Stimulated activated CD8-positive, alpha-beta memory T cell treated with anti-CD3 and anti-CD28 coated beads, Interleukin-7, amount 100 ng/mL, for 24 hours (primary cell): ENCODE results near the gene GSTO1.
"Not testable (repeated sequence)": the region's sequence is repeated elsewhere in the genome, so short reads cannot be mapped to it uniquely, and the experiment has no call there.

Source experiments
- DNase-seq: peaks from one replicate; pipeline ENCODE4 v3.0.0-alpha.2; 2020; ENCODE audit warnings: low read depth

Gene GSTO1

GRCh38 chr10:104254493-104255310 is at the start of gene GSTO1:
Gene GSTO1 (plus strand): TSS chr10:104254892. CDS start chr10:104254929, 37 bp downstream.
- no peak for DNase-seq

- no peak for DNase-seq
Observed at GRCh38 chr10:104208730-104209129, 46.0 kb upstream of the GSTO1 start.

- DNase-seq = no peak
Observed at GRCh38 chr10:104209575-104210198, 45.0 kb upstream of the GSTO1 start.

- DNase-seq = no peak
Observed at GRCh38 chr10:104216631-104217030, 38.1 kb upstream of the GSTO1 start.

- DNase-seq = no peak
Observed at GRCh38 chr10:104218751-104219150, 35.9 kb upstream of the GSTO1 start.

GRCh38 chr10:104220522-104220921 is 34.2 kb upstream of the GSTO1 start:
- DNase-seq = no peak

- DNase-seq = no peak
Observed at GRCh38 chr10:104223304-104223703, 31.4 kb upstream of the GSTO1 start.

- DNase-seq = no peak
Observed at GRCh38 chr10:104230490-104230889, 24.2 kb upstream of the GSTO1 start.

GRCh38 chr10:104231784-104232612 is 22.7 kb upstream of the GSTO1 start, which contains the start of gene CFAP43:
Gene CFAP43 (minus strand): TSS chr10:104232364. CDS start chr10:104232246, 118 bp downstream.
- peak; percentile 98 for DNase-seq

GRCh38 chr10:104232613-104233102 is 22.0 kb upstream of the GSTO1 start:
- no peak for DNase-seq

- no peak for DNase-seq
Observed at GRCh38 chr10:104233817-104234216, 20.9 kb upstream of the GSTO1 start.

- DNase-seq = no peak
Observed at GRCh38 chr10:104234934-104235333, 19.8 kb upstream of the GSTO1 start.

- DNase-seq = no peak
Observed at GRCh38 chr10:104235801-104236200, 18.9 kb upstream of the GSTO1 start.

- DNase-seq = no peak
Observed at GRCh38 chr10:104240078-104240477, 14.6 kb upstream of the GSTO1 start.

GRCh38 chr10:104242545-104242944 is 12.1 kb upstream of the GSTO1 start:
- no peak for DNase-seq

GRCh38 chr10:104243009-104243408 is 11.7 kb upstream of the GSTO1 start:
- not testable (repeated sequence) for DNase-seq

- no peak for DNase-seq
Observed at GRCh38 chr10:104243512-104243911, 11.2 kb upstream of the GSTO1 start.

- DNase-seq = no peak
Observed at GRCh38 chr10:104245066-104245632, 9.5 kb upstream of the GSTO1 start.

GRCh38 chr10:104246976-104247375 is 7.7 kb upstream of the GSTO1 start:
- DNase-seq = no peak

- DNase-seq = no peak
Observed at GRCh38 chr10:104247513-104248146, 7.1 kb upstream of the GSTO1 start.

GRCh38 chr10:104248931-104249330 is 5.8 kb upstream of the GSTO1 start:
- DNase-seq = not testable (repeated sequence)
